ENCODE data around the gene ZBTB7B.

Gene ZBTB7B

DNA sequence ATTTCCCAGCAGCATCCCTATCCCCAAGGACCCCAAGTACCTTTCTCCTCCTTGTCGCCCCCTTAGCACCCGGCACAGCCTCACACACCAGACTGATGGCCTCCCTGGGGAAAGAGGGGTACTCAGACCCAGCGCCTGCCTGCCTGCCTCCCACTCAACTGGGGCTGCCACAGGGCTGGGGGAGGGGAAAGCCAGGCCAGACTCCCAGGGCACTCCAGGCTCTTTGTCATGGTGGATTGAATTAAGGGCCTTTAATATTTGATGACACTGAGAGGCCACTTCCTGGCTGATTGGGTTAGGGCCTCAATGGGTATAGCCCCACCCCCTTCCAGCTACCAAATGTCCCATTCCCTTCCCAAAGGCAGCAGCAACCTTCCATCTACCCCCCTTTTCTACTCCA, 33.9 kb upstream of the ZBTB7B start:
- peak overlapping the region; percentile 72 for H3K4me3 ChIP-seq (replicated peaks; ENCODE audit: low read depth, low read length)
- TF ChIP-seq, protein P1, sequence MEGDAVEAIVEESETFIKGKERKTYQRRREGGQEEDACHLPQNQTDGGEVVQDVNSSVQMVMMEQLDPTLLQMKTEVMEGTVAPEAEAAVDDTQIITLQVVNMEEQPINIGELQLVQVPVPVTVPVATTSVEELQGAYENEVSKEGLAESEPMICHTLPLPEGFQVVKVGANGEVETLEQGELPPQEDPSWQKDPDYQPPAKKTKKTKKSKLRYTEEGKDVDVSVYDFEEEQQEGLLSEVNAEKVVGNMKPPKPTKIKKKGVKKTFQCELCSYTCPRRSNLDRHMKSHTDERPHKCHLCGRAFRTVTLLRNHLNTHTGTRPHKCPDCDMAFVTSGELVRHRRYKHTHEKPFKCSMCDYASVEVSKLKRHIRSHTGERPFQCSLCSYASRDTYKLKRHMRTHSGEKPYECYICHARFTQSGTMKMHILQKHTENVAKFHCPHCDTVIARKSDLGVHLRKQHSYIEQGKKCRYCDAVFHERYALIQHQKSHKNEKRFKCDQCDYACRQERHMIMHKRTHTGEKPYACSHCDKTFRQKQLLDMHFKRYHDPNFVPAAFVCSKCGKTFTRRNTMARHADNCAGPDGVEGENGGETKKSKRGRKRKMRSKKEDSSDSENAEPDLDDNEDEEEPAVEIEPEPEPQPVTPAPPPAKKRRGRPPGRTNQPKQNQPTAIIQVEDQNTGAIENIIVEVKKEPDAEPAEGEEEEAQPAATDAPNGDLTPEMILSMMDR (IDR thresholded peaks at IDR 0.05; ENCODE audit: low read depth, low read length, missing control alignments): no peak
- no peak for DNase-seq (ENCODE audit: extremely low read depth, low read depth)

DNA sequence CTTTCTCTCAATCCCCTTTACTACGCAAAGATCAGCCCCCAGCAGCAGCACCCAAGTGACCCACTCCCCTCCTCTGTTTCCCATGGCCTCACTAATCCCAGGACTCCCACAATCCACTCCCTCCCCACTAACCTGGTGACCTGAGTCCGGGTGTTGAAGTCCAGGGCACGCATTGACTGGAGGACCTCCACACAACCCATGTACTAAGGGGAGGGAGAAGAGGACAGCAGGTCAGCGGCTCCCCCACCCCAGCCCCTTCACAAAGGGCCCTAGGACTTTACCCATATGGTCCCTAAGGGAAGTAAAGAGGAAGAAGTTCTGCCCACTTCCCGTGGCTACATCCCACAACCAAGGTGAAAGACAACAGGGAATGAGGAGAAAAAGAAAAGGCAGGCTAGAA, 33.4 kb upstream of the ZBTB7B start:
- peak overlapping the region; percentile 72 for H3K4me3 ChIP-seq (replicated peaks; ENCODE audit: low read depth, low read length)
- no peak for DNase-seq (ENCODE audit: extremely low read depth, low read depth)
- TF ChIP-seq, protein P1 (IDR thresholded peaks at IDR 0.05; ENCODE audit: low read depth, low read length, missing control alignments): no peak

DNA sequence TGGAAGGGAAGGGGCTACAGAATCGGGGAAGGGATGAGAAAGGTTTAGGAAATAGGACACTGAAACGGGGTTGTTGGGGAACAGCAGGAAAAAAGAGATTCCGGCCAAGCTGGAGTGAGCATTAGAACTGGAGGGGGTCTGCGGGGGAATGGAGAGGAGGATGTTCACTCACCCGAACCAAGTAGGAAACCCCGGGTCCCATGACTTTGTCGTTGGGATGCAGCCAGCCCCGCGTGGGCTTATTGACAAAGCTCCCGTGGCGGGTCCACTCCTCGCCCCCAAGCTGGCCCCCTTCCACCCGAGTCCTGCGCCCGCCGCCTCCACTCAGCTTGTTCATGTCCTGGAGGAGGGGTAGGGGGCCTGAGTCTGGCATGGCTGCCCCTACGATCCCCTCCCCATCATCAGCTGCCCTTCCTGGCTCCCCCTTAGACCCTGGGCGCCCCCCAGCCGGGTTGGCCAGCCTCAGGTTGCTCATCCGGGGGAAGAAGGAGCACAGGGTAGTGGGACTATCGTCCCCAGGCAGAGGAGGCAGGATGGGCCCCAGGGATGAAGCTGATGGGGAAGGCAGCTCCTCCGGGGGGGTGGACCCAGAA, 32.6 kb upstream of the ZBTB7B start:
- TF ChIP-seq, protein P1 (IDR thresholded peaks at IDR 0.05; ENCODE audit: low read depth, low read length, missing control alignments): no peak
- no peak for DNase-seq (ENCODE audit: extremely low read depth, low read depth)
- H3K4me3 ChIP-seq (replicated peaks; ENCODE audit: low read depth, low read length): peak overlapping the region; percentile 72

DNA sequence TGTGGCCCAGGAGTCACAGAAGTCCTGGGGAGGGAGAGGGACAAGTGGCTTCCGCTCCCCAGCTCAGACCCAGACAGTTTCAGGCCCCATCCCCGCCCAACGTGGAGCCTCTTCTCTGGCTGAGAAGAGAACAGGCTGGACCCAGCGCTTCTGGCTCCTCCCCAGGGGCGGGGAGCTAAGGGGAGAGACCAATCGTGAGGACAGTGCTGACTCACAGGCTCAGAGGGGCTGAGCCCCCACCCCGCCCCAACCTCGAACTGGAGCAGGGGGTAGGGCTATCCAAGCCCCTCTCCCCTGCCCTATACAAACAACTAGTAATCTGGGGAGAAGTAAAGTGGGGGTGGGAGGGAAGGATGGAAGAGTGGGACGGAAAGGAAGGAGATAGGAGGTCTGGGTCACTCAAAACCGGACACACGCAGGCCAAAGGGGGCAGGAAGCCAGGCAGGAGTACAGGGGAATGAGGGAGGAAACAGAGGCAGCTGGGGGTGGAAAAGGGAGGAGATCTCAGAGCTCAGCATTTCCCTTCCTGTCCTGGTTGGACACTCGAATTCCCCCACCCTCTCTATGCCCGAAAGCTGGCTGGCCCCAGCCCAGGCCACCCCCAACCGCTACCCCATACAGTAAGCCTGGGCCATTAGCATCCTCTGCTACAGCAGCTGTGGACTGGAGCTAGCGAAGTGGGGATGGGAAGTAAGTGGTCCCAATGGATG, 31.8 kb upstream of the ZBTB7B start, which contains the start of gene SHC1:
Gene SHC1, minus strand, starts transcription at position 117 of the 710 bp plus-strand sequence. CDS start 221 bp downstream, outside the sequence.
- peak; percentile 84 for DNase-seq (ENCODE audit: extremely low read depth, low read depth)
- TF ChIP-seq, protein P1 (IDR thresholded peaks at IDR 0.05; ENCODE audit: low read depth, low read length, missing control alignments): no peak
- peak within 1 kb of the TSS; percentile 72 for H3K4me3 ChIP-seq (replicated peaks; ENCODE audit: low read depth, low read length)

- DNase-seq (ENCODE audit: extremely low read depth, low read depth): no peak
- TF ChIP-seq, protein P1 (IDR thresholded peaks at IDR 0.05; ENCODE audit: low read depth, low read length, missing control alignments): no peak
- peak overlapping the region; percentile 72 for H3K4me3 ChIP-seq (replicated peaks; ENCODE audit: low read depth, low read length)
Observed at GRCh38 chr1:154971341-154971998, 31.1 kb upstream of the ZBTB7B start.

- no peak for DNase-seq (ENCODE audit: extremely low read depth, low read depth)
- peak overlapping the region; percentile 72 for H3K4me3 ChIP-seq (replicated peaks; ENCODE audit: low read depth, low read length)
- TF ChIP-seq, protein P1 (IDR thresholded peaks at IDR 0.05; ENCODE audit: low read depth, low read length, missing control alignments): no peak
Observed at GRCh38 chr1:154972213-154972516, 30.4 kb upstream of the ZBTB7B start.

Data from HFF-Myc (cell line).